ENCODE data around the gene USP1. TPM values are rescaled to one million over a fixed set of nuclear protein-coding genes. Genes with fewer than 3 reads are reported as not detected.
A peak's percentile ranks its signal among the peaks of the same experiment; 100 is the strongest.

USP1 gene
- polyA plus RNA-seq, 4 donors = 62.7 to 86.4 (median 74.3) TPM

- no peak for DNase-seq (ENCODE audit: low read depth in 4 of 4, low spot score in 3 of 4)
Measured at GRCh38 chr1:62426237-62426636, 10.6 kb upstream of the USP1 start.

- no peak for DNase-seq (ENCODE audit: low read depth in 4 of 4, low spot score in 3 of 4)
Measured at GRCh38 chr1:62426794-62427193, 10.1 kb upstream of the USP1 start.

- no peak for DNase-seq (ENCODE audit: low read depth in 4 of 4, low spot score in 3 of 4)
Measured at GRCh38 chr1:62428351-62428750, 8.5 kb upstream of the USP1 start.

- no peak for DNase-seq (ENCODE audit: low read depth in 4 of 4, low spot score in 3 of 4)
Measured at GRCh38 chr1:62429581-62429980, 7.3 kb upstream of the USP1 start.

GRCh38 chr1:62433861-62434617, 2.8 kb upstream of the USP1 start:
- DNase-seq (ENCODE audit: low read depth in 4 of 4, low spot score in 3 of 4) = no peak

GRCh38 chr1:62434618-62435001, 2.2 kb upstream of the USP1 start:
- DNase-seq (ENCODE audit: low read depth in 4 of 4, low spot score in 3 of 4) = no peak

GRCh38 chr1:62435231-62436038, 1.4 kb upstream of the USP1 start:
- peak in 1 of 4 donors; percentile 35 for DNase-seq (ENCODE audit: low read depth in 4 of 4, low spot score in 3 of 4)

- peak in 1 of 4 donors; percentile 98 for DNase-seq (ENCODE audit: low read depth in 4 of 4, low spot score in 3 of 4)
Measured at GRCh38 chr1:62436039-62436465, 797 bp upstream of the USP1 start.

- no peak for DNase-seq (ENCODE audit: low read depth in 4 of 4, low spot score in 3 of 4)
Measured at GRCh38 chr1:62437273-62437940, 558 bp downstream of the USP1 start.

- no peak for DNase-seq (ENCODE audit: low read depth in 4 of 4, low spot score in 3 of 4)
Measured at GRCh38 chr1:62438163-62438562, 1.3 kb downstream of the USP1 start.

GRCh38 chr1:62439652-62440371, 3.0 kb downstream of the USP1 start:
- no peak for DNase-seq (ENCODE audit: low read depth in 4 of 4, low spot score in 3 of 4)

- no peak for DNase-seq (ENCODE audit: low read depth in 4 of 4, low spot score in 3 of 4)
Measured at GRCh38 chr1:62444701-62445100, 7.9 kb downstream of the USP1 start.

GRCh38 chr1:62448221-62448933, 11.5 kb downstream of the USP1 start:
- no peak for DNase-seq (ENCODE audit: low read depth in 4 of 4, low spot score in 3 of 4)

- no peak for DNase-seq (ENCODE audit: low read depth in 4 of 4, low spot score in 3 of 4)
Measured at GRCh38 chr1:62450301-62450700, 13.5 kb downstream of the USP1 start.

- DNase-seq (ENCODE audit: low read depth in 4 of 4, low spot score in 3 of 4) = no peak
Measured at GRCh38 chr1:62452951-62453350, 16.1 kb downstream of the USP1 start.

GRCh38 chr1:62457955-62458354, 21.1 kb downstream of the USP1 start:
- no peak for DNase-seq (ENCODE audit: low read depth in 4 of 4, low spot score in 3 of 4)

- no peak for DNase-seq (ENCODE audit: low read depth in 4 of 4, low spot score in 3 of 4)
Measured at GRCh38 chr1:62462370-62462769, 25.5 kb downstream of the USP1 start.

- no peak for DNase-seq (ENCODE audit: low read depth in 4 of 4, low spot score in 3 of 4)
Measured at GRCh38 chr1:62467092-62467491, 30.2 kb downstream of the USP1 start.

- no peak for DNase-seq (ENCODE audit: low read depth in 4 of 4, low spot score in 3 of 4)
Measured at GRCh38 chr1:62476525-62477219, 39.8 kb downstream of the USP1 start.

GRCh38 chr1:62481681-62482080, 44.8 kb downstream of the USP1 start:
- DNase-seq (ENCODE audit: low read depth in 4 of 4, low spot score in 3 of 4) = no peak

All from left renal pelvis (tissue), 4 donors.